HG03135 (cell line): ENCODE measurements around the gene BCL7A.
"Not testable (repeated sequence)": the region's sequence is repeated elsewhere in the genome, so short reads cannot be mapped to it uniquely, and the experiment has no call there.

ENCODE experiments used
- ATAC-seq: cut with Tn5 transposase; IDR thresholded peaks from one replicate; pipeline ENCODE4 v1.9.1; 2021; ENCODE audit warnings: mild to moderate bottlenecking, moderate library complexity; ENCODE audit not compliant: unreplicated experiment

BCL7A gene

GRCh38 chr12:122051231-122051876 lies 29.7 kb downstream of the BCL7A start:
- no peak for ATAC-seq

- no peak for ATAC-seq
Observed at GRCh38 chr12:122052285-122052684, 30.6 kb downstream of the BCL7A start.

- no peak for ATAC-seq
Observed at GRCh38 chr12:122054842-122055520, 33.3 kb downstream of the BCL7A start.

- ATAC-seq = not testable (repeated sequence)
Observed at GRCh38 chr12:122056406-122056805, 34.7 kb downstream of the BCL7A start.

- no peak for ATAC-seq
Observed at GRCh38 chr12:122057007-122057735, 35.5 kb downstream of the BCL7A start.

GRCh38 chr12:122057769-122058168 lies 36.1 kb downstream of the BCL7A start:
- ATAC-seq = no peak

GRCh38 chr12:122058549-122059149 lies 37.0 kb downstream of the BCL7A start:
- no peak for ATAC-seq

GRCh38 chr12:122059203-122059960 lies 37.7 kb downstream of the BCL7A start:
- ATAC-seq = no peak

GRCh38 chr12:122060081-122060501 lies 38.4 kb downstream of the BCL7A start:
- no peak for ATAC-seq

- ATAC-seq = no peak
Observed at GRCh38 chr12:122061253-122061652, 39.6 kb downstream of the BCL7A start.

- no peak for ATAC-seq
Observed at GRCh38 chr12:122062832-122063693, 41.4 kb downstream of the BCL7A start.

GRCh38 chr12:122063694-122064024 lies 42.0 kb downstream of the BCL7A start:
- ATAC-seq = no peak

- ATAC-seq = peak; percentile 53
Observed at GRCh38 chr12:122064025-122064777, 42.5 kb downstream of the BCL7A start.

- no peak for ATAC-seq
Observed at GRCh38 chr12:122064780-122065588, 43.3 kb downstream of the BCL7A start.

GRCh38 chr12:122067548-122067947 lies 45.9 kb downstream of the BCL7A start:
- no peak for ATAC-seq

- ATAC-seq = peak; percentile 88
Observed at GRCh38 chr12:122067966-122068365, 46.3 kb downstream of the BCL7A start.

GRCh38 chr12:122072031-122072970 lies 50.6 kb downstream of the BCL7A start:
- ATAC-seq = no peak
